ENCODE data around the gene SPEN.

DNA sequence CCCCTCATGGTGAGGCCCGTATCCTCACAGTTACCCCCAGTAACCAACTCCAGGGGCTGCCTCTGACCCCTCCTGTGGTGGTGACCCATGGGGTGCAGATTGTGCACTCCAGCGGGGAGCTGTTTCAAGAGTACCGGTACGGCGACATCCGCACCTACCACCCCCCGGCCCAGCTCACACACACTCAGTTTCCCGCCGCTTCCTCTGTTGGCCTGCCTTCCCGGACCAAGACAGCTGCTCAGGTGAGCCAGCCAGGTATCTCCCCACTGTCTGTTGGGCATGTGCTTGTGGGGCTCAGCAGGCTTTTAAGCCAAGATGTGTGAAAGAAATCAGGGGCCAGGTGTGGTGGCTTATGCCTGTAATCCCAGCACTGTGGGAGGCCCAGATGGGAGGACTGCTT lies 88.5 kb downstream of the SPEN start:
- TF ChIP-seq CTCF (IDR thresholded peaks at IDR 0.05; ENCODE audit: low read length) (no peak), EZH2 (optimal IDR thresholded peaks at IDR 0.05; ENCODE audit: low read depth, low read length) (no peak)

Measured in MM.1S (cell line).